Caco-2 (cell line): Measurements from ENCODE around the gene IREB2. TPM values are rescaled to one million over a fixed set of nuclear protein-coding genes. Genes with fewer than 3 reads are reported as not detected.

Source experiments
- BruUV-seq: library from RNA; stranded (reverse); fragments of 400-500 nt; replicated peaks from 2 replicates; lab custom pipeline; 2021; lab: Mats Ljungman, UMichigan
- CTCF ChIA-PET: fragments of 300-600 bp; sonication (Branson Sonifier 250); formaldehyde crosslinking; loops from one replicate; lab custom pipeline; 2022; ENCODE audit warnings: antibody characterized with exemption; lab: Charles Lee
- POLR2A ChIA-PET: fragments of 300-600 bp; sonication (Branson Sonifier 250); formaldehyde crosslinking; loops from one replicate; lab custom pipeline; 2022; ENCODE audit warnings: antibody characterized with exemption; lab: Charles Lee
- DNase-seq, 2 experiments: peaks; one replicate each; pipeline versions ENCODE4 v3.0.0 to v3.0.0-alpha.2; 2020 to 2022
- H3K27me3 ChIP-seq: replicated peaks from 2 replicates; pipeline ENCODE4 v1.6.0; 2011; ENCODE audit warnings: low read length; ENCODE audit not compliant: control insufficient read depth, insufficient read depth
- H3K36me3 ChIP-seq: 2 replicates; pipeline ENCODE4 v1.5.1; 2011; ENCODE audit warnings: low read length; ENCODE audit not compliant: control insufficient read depth, insufficient read depth
- H3K4me1 ChIP-seq: fragments of 250-450 bp; sonication (Bioruptor Pico); 2 replicates; pipeline ENCODE4 v1.5.1; 2020; ENCODE audit warnings: mild to moderate bottlenecking
- H3K4me3 ChIP-seq: 2 replicates; pipeline ENCODE4 v1.5.1; 2011; ENCODE audit warnings: low read depth, mild to moderate bottlenecking, control low read depth, low read length
- H3K9me3 ChIP-seq: fragments of 250-450 bp; sonication (Bioruptor Pico); 2 replicates; pipeline ENCODE4 v1.5.1; 2020; ENCODE audit warnings: mild to moderate bottlenecking, moderate library complexity
- H3K27ac Mint-ChIP-seq: one replicate; pipeline ENCODE4 v1.8.0; 2022; ENCODE audit warnings: mixed read lengths; ENCODE audit not compliant: unreplicated experiment
- H3K27me3 Mint-ChIP-seq: one replicate; pipeline ENCODE4 v1.8.0; 2022; ENCODE audit warnings: mixed read lengths; ENCODE audit not compliant: insufficient read depth, unreplicated experiment
- H3K36me3 Mint-ChIP-seq: one replicate; pipeline ENCODE4 v1.8.0; 2022; ENCODE audit warnings: mild to moderate bottlenecking, mixed read lengths; ENCODE audit not compliant: insufficient read depth, unreplicated experiment
- H3K4me1 Mint-ChIP-seq: one replicate; pipeline ENCODE4 v1.8.0; 2022; ENCODE audit warnings: low read depth, mixed read lengths; ENCODE audit not compliant: unreplicated experiment
- H3K4me3 Mint-ChIP-seq: one replicate; pipeline ENCODE4 v1.8.0; 2022; ENCODE audit warnings: mild to moderate bottlenecking, moderate library complexity, mixed read lengths; ENCODE audit not compliant: unreplicated experiment
- H3K9me3 Mint-ChIP-seq: one replicate; pipeline ENCODE4 v1.8.0; 2022; ENCODE audit warnings: mixed read lengths; ENCODE audit not compliant: unreplicated experiment
- intact Hi-C: fragments of 100-400 bp; cut with micrococcal nuclease; formaldehyde crosslinking; loops from one replicate; pipeline ENCODE4 v1.10.0; 2022; ENCODE audit not compliant: unreplicated experiment
- total RNA-seq: library from RNA; stranded (reverse); gene quantifications from 2 replicates; pipeline ENCODE4 v1.2.3, GENCODE V29; 2022
- TF ChIP-seq, protein P1 (sequence below), 2 experiments: fragments of 200-600 bp in 1 of 2; IDR thresholded peaks; 1 replicate in 1 of 2; 2 replicates in 1 of 2; pipeline versions ENCODE4 v1.5.1 to v1.8.0; 2011 to 2022; ENCODE audit warnings: antibody characterized with exemption in 1 of 2, control low read depth in 1 of 2, inconsistent platforms in 1 of 2, low read depth in 1 of 2, low read length in 1 of 2, mild to moderate bottlenecking in 1 of 2, moderate library complexity in 1 of 2; ENCODE audit not compliant: insufficient read depth in 1 of 2, severe bottlenecking in 1 of 2, unreplicated experiment in 1 of 2

IREB2 gene
- total RNA-seq, 1 experiment from 2014 or later = 77.6 TPM

DNA sequence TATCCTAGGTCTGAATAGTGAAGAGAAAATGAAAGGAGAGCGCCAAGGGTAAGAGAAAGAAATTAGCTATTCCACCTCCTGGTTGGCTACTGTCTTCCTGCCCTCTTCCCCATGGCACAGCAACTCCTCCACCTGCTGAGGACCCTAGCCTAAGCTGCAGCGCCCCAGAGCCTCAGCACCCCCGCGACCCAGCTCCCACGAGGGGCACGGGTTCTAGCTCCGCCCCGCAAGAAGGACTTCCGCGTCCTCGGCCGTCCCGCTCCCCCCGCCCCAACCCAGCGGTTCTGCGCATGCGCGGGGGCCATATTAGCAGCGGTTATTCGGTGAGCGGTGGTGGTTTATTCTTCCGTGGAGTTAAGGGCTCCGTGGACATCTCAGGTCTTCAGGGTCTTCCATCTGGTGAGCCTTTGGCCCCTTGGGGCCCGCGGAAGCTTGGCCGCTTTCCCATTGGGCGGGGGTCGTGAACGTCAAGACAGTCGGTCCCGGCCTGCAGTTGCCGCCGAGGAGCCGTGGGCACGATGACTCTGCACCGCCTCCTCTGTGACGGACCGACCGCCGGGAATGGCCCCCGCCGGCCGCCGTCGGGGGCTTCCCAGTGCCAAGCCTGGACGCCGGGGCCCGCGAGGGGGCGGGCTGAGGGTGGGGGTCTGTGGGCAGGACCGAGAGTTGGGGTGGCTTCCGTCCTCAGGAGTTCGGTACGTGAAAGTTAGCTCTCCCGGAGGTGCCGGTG lies 102.3 kb downstream of the IREB2 start, which contains the start of gene PSMA4:
TSS of gene PSMA4 (plus strand) at position 304 of the 730 bp plus-strand sequence. CDS start 1,484 bp downstream, outside the sequence.
- CTCF ChIA-PET = interaction anchor here (0.6 to 1.4 kb wide), 3 partner anchors 10 to 33 kb away, joined by 3 to 4 read pairs (median 4); partner anchors contain the start of genes CHRNA5 and HYKK
- intact Hi-C loops = loop anchor here (1.0 kb wide), 1 partner anchor 33 kb away; the partner anchor contains the start of gene HYKK

DNA sequence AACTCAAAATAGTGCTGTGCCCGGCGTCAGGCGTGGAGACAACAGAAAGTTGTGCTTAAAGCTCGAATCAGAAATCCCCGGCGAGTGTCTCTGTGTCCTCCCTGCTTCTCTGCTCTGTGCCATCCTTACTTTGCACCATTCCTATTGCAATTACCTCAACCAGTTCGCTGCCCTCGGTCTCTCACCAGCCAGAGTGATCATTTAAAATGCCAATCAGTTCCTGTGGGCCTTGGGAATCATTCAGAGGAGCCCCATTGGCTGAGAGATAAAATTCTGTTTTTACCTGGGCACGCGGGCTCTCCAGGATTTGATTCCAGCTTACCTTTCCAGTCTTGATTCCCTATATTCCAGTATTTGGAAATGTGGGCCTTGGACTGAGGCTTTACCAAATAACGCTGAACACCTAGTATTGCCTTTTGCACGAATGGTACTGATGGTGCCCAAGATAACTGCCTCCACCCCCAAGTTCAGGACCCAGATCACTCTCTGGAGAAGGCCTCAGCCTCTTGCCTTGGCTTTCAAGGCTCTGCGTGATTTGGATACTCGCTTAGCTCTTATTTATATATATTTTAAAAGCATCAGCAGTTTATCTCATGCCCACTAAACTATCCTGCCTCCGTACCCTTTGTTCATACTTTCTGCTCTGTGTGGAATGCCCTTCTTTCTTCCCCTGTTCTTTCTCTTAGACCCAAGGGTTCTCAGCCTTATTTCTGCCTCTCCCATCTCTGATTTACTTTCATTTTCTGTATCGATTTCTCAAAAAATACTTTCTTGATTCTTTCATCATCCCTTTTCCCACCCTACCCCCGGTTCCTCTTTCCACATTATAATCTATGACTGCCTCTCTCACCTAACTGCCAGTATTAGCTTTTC lies 103.1 kb downstream of the IREB2 start:
- Mint-ChIP-seq H3K4me1 (peaks cover 14% of the 10 kb centered on the region), H3K9me3 (no peaks in the 10 kb centered on the region), H3K36me3 (peaks cover 32% of the 10 kb centered on the region), H3K4me3 (peak overlapping the region; percentile 91), H3K27me3 (no peaks in the 10 kb centered on the region), H3K27ac (peak overlapping the region; percentile 96)
- intact Hi-C loops = loop anchor here (1.0 kb wide), 2 partner anchors 24 to 34 kb away; partner anchors contain the start of genes CHRNA5 and HYKK
- ChIA-PET POLR2A (interaction anchor here (1.1 kb wide), 1 partner anchor 11 kb away, joined by 3 read pairs; no protein-coding TSS in a partner anchor), CTCF (interaction anchor here (0.6 to 1.4 kb wide), 2 partner anchors 24 to 33 kb away, joined by 3 to 4 read pairs; partner anchors contain the start of genes CHRNA5 and HYKK)
- H3K36me3 ChIP-seq = peaks cover 3% of the 10 kb centered on the region
- TF ChIP-seq, protein P1, sequence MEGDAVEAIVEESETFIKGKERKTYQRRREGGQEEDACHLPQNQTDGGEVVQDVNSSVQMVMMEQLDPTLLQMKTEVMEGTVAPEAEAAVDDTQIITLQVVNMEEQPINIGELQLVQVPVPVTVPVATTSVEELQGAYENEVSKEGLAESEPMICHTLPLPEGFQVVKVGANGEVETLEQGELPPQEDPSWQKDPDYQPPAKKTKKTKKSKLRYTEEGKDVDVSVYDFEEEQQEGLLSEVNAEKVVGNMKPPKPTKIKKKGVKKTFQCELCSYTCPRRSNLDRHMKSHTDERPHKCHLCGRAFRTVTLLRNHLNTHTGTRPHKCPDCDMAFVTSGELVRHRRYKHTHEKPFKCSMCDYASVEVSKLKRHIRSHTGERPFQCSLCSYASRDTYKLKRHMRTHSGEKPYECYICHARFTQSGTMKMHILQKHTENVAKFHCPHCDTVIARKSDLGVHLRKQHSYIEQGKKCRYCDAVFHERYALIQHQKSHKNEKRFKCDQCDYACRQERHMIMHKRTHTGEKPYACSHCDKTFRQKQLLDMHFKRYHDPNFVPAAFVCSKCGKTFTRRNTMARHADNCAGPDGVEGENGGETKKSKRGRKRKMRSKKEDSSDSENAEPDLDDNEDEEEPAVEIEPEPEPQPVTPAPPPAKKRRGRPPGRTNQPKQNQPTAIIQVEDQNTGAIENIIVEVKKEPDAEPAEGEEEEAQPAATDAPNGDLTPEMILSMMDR (IDR thresholded peaks at IDR 0.05; ENCODE audit: insufficient read depth in 1 of 2, low read depth in 1 of 2, low read length in 1 of 2, severe bottlenecking in 1 of 2, unreplicated experiment in 1 of 2) = no peak
- BruUV-seq = no TSS peak
- H3K4me1 ChIP-seq = no peaks in the 10 kb centered on the region
- peak overlapping the region; percentile 75 for H3K4me3 ChIP-seq
- no peaks in the 10 kb centered on the region for H3K9me3 ChIP-seq
- DNase-seq = no peak
- no peaks in the 10 kb centered on the region for H3K27me3 ChIP-seq

More for the DNA sequence above, 102.3 kb downstream of the IREB2 start, which contains the start of gene PSMA4:
- peak; percentile 86 to 90 for DNase-seq
- Histone ChIP-seq H3K9me3 (no peaks in the 10 kb centered on the region), H3K36me3 (peaks cover 3% of the 10 kb centered on the region), H3K4me1 (no peaks in the 10 kb centered on the region), H3K4me3 (peak within 1 kb of the TSS; percentile 75), H3K27me3 (no peaks in the 10 kb centered on the region)
- no peaks in the 10 kb centered on the region for H3K27me3 Mint-ChIP-seq
- peak within 1 kb of the TSS; percentile 91 for H3K4me3 Mint-ChIP-seq
- no peaks in the 10 kb centered on the region for H3K9me3 Mint-ChIP-seq
- BruUV-seq = no TSS peak
- H3K27ac Mint-ChIP-seq = peak within 1 kb of the TSS; percentile 96
- H3K4me1 Mint-ChIP-seq = peaks cover 14% of the 10 kb centered on the region
- H3K36me3 Mint-ChIP-seq = peaks cover 24% of the 10 kb centered on the region
- POLR2A ChIA-PET = interaction anchor here (0.6 to 1.2 kb wide), 6 partner anchors 12 to 296 kb away, joined by 3 to 12 read pairs (median 3); partner anchors contain the start of genes CHRNA5 and SKIC8
- TF ChIP-seq, protein P1 (IDR thresholded peaks at IDR 0.05; ENCODE audit: insufficient read depth in 1 of 2, low read depth in 1 of 2, low read length in 1 of 2, severe bottlenecking in 1 of 2, unreplicated experiment in 1 of 2) = no peak

DNA sequence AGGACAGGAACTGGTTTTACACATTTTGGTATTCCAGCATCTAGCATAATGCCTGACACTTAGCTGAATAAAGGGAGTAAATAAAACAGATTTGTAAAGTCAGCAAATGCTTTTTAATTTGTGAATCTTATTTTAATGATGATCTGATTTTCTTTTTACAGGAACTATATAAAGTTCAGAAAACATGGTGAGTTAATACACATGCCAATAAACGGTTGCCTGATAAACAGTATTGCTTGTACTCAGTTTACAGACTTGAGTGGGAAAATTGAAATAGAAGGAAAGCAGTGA lies 103.7 kb downstream of the IREB2 start:
- TF ChIP-seq, protein P1 (IDR thresholded peaks at IDR 0.05; ENCODE audit: insufficient read depth in 1 of 2, low read depth in 1 of 2, low read length in 1 of 2, severe bottlenecking in 1 of 2, unreplicated experiment in 1 of 2) = no peak
- CTCF ChIA-PET = no interaction called here
- intact Hi-C loops = loop anchor here (1.0 kb wide), 1 partner anchor 24 kb away; the partner anchor contains the start of gene CHRNA5
- Mint-ChIP-seq H3K4me3 (peak overlapping the region; percentile 91), H3K36me3 (peaks cover 37% of the 10 kb centered on the region), H3K4me1 (peaks cover 14% of the 10 kb centered on the region), H3K27ac (peak overlapping the region; percentile 96), H3K9me3 (no peaks in the 10 kb centered on the region), H3K27me3 (no peaks in the 10 kb centered on the region)
- no peaks in the 10 kb centered on the region for H3K27me3 ChIP-seq
- BruUV-seq = TSS peak; percentile 40
- H3K4me1 ChIP-seq = no peaks in the 10 kb centered on the region
- DNase-seq = no peak
- peaks cover 3% of the 10 kb centered on the region for H3K36me3 ChIP-seq
- peak overlapping the region; percentile 75 for H3K4me3 ChIP-seq
- H3K9me3 ChIP-seq = no peaks in the 10 kb centered on the region
- POLR2A ChIA-PET = no interaction called here
